ENCODE data around the gene BLOC1S6.

Gene BLOC1S6

DNA sequence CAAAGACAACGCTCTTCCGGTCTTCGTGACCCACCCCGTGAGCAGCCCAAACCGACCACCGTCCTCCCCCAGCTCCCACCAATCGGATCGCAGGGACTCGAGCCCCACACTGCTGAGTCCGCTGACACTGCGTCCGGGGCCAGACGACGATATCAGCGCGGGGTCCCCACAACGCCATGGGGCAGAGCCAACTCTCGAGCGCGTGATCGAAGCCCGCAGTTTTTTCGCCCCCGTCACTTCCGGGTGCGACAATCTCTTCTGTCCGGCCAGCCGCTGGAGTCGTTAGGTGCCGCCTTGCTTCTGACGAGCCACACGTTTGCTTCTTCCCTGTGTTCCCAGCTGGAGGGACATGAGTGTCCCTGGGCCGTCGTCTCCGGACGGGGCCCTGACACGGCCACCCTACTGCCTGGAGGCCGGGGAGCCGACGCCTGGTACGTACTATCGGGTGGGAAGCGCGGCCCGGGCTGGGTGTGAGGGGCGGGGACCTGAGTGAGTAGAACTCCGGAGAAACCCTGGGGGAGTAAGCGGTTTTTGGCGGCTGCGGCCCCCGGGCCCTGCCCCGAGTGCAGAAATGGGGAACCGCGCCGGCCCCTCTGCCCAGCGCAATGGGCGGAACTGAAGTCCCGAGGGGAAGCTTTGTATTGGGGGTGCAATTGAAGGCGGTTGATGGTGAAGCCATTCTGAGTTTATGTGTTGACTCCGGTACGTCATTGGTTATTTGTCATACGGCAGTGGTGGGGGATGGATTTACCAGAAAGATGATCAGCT is at the start of gene BLOC1S6:
Gene BLOC1S6, plus strand, starts transcription at position 285 of the 768 bp plus-strand sequence. Its CDS starts 65 bp downstream, at position 350.
- peak; percentile 93 for DNase-seq (ENCODE audit: low spot score)

GRCh38 chr15:45539680-45540079 is 47.5 kb upstream of the BLOC1S6 start:
- no peak for DNase-seq (ENCODE audit: low spot score)

DNA sequence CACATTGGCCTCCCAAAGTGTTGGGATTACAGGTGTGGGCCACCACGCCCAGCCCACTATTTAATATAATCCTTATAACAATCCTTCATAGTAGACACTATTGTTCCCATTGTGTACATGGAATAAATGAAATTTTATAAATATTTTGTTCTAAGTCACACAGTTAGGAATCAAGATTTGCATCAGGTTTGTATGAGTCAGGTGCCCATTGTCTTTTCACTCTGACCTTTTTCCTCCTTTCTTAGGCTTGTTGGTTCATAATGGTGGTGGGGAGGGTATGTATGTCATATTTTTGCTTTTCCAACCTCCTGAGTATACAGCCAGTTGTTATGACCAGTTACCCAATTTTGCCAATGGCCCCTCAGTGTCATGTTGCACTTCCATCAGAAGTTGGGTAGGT is 46.6 kb upstream of the BLOC1S6 start:
- DNase-seq (ENCODE audit: low spot score) = no peak

DNA sequence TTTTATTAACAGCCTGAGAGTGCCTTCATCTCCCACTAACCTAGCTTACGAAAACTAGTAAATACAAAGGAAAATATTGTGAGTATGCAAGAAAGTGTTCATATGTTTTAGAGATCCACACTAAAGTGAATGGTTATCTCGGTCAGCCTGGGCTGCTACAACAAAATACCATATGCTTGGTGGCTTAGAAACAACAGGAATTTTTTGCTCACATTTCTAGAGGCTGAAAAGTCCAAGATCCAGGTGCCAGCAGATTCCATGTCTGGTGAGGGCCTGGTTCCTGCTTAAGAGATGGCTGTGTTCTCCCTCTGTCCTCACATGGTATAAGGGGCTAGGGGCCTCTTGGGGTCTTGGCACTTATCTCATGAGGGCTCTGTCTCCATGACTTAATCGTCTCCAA is 44.1 kb upstream of the BLOC1S6 start:
- no peak for DNase-seq (ENCODE audit: low spot score)

- no peak for DNase-seq (ENCODE audit: low spot score)
Observed at GRCh38 chr15:45544266-45545023, 42.7 kb upstream of the BLOC1S6 start.

- no peak for DNase-seq (ENCODE audit: low spot score)
Observed at GRCh38 chr15:45546789-45547188, 40.4 kb upstream of the BLOC1S6 start.

DNA sequence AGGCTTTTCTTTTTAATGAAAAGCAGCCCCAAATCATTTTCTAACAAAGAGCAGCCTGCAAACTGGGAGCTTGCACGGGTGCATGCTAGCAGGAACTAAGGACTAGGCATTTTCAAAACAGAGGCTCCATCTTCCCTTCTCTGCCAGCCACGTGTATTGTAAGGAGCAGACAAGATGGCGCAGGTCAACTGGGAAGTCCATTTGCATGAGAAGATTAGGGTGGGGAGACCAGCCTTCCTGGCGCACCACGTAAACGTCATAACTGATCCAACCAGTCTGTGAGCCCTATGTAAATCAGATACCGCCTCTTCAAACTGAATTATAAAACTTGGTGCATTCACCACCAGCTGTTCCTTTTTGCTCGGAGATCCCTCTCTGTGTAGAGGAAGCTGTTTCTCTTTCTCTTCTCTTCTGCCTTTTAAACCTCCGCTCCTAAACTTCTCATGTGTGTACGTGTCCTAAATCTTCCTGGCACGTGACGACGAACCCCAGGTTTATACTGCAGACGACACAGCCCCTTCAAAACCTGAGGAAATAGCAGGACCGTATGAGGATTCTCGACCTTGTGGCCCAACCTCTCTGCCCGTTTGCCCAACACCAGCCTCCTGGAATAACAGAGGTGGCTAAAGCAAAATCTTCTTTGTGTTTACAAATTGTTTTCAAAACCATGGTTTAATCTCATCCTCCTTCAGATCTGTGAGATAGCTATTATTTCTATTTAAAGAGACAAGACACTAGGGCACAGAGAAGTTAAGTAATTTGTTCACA is 38.2 kb upstream of the BLOC1S6 start:
- DNase-seq (ENCODE audit: low spot score) = no peak

- DNase-seq (ENCODE audit: low spot score) = no peak
Observed at GRCh38 chr15:45549541-45550220, 37.5 kb upstream of the BLOC1S6 start.

GRCh38 chr15:45550436-45550835 is 36.7 kb upstream of the BLOC1S6 start:
- no peak for DNase-seq (ENCODE audit: low spot score)

- DNase-seq (ENCODE audit: low spot score) = no peak
Observed at GRCh38 chr15:45551676-45552075, 35.5 kb upstream of the BLOC1S6 start.

- no peak for DNase-seq (ENCODE audit: low spot score)
Observed at GRCh38 chr15:45555934-45556608, 31.1 kb upstream of the BLOC1S6 start.

GRCh38 chr15:45572617-45573016 is 14.6 kb upstream of the BLOC1S6 start:
- DNase-seq (ENCODE audit: low spot score) = no peak

- DNase-seq (ENCODE audit: low spot score) = no peak
Observed at GRCh38 chr15:45573961-45574629, 13.1 kb upstream of the BLOC1S6 start.

GRCh38 chr15:45581919-45582318 is 5.3 kb upstream of the BLOC1S6 start:
- DNase-seq (ENCODE audit: low spot score) = no peak

DNA sequence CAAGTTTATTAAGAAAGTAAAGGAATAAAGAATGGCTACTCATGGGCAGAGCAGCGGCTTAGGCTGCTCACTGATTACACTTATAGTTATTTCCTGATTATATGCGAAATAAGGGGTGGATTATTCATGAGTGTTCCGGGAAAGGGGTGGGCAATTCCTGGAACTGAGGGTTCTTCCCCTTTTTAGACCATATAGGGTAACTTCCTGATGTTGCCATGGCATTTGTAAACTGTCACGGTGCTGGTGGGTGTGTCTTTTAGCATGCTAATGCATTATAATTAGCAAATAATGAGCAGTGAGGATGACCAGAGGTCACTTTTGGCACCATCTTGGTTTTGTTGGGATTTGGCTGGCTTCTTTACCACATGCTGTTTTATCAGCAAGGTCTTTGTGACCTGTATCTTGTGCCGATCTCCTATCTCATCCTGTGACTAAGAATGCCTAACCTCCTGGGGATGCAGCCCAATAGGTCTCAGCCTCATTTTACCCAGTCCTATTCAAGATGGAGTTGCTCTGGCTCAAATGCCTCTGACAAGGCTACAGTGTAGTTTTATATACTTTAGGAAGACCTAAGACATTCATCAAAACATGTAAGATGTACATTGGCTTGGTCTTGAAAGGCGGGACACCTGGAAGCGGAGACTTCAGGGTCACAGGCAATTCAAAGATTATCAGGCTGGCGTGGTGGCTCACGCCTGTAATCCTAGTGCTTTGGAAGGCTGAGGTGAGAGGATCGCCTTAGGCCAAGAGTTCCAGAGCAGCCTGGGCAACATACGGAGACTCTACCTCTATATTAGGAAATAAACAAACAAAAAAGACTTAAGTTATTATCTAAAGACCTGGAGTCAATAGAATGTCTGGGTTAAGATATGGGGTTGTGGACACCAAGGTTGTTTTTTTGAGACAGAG is 3.2 kb upstream of the BLOC1S6 start:
- no peak for DNase-seq (ENCODE audit: low spot score)

GRCh38 chr15:45585069-45585791 is 1.9 kb upstream of the BLOC1S6 start:
- no peak for DNase-seq (ENCODE audit: low spot score)

DNA sequence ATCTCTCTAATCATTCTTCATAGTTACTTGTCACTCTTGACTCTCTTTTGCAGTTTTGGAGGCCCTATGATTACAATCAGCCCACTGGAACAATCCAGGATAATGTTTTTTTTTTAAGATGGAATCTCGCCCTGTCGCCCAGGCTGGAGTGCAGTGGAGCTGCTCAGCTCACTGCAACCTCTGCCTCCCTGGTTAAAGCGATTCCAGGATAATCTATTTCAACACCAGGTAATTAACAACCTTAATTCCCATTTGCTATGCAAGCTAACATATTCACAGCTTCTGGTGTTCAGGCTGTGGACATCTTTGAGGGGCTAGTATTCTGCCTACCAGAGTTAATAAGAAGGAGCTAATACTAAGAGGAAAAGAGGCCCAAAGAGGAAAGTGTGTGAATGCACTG is 1.1 kb upstream of the BLOC1S6 start:
- DNase-seq (ENCODE audit: low spot score) = no peak

GRCh38 chr15:45586601-45587094 is 531 bp upstream of the BLOC1S6 start:
- no peak for DNase-seq (ENCODE audit: low spot score)

GRCh38 chr15:45587863-45588170 is 638 bp downstream of the BLOC1S6 start:
- DNase-seq (ENCODE audit: low spot score) = no peak

Data from putamen (tissue), 1 donor.